HG03571 (cell line): ENCODE data around the gene SWAP70.
"Not testable (repeated sequence)": the region's sequence is repeated elsewhere in the genome, so short reads cannot be mapped to it uniquely, and the experiment has no call there.

Experiments used
- ATAC-seq: cut with Tn5 transposase; IDR thresholded peaks from one replicate; pipeline ENCODE4 v1.9.1; 2021; ENCODE audit not compliant: unreplicated experiment

Gene SWAP70

GRCh38 chr11:9718147-9718546 is 54.3 kb downstream of the SWAP70 start:
- ATAC-seq, result no peak

- ATAC-seq, result no peak
Measured at GRCh38 chr11:9719566-9720289, 55.9 kb downstream of the SWAP70 start.

- ATAC-seq, result no peak
Measured at GRCh38 chr11:9720290-9720630, 56.4 kb downstream of the SWAP70 start.

DNA sequence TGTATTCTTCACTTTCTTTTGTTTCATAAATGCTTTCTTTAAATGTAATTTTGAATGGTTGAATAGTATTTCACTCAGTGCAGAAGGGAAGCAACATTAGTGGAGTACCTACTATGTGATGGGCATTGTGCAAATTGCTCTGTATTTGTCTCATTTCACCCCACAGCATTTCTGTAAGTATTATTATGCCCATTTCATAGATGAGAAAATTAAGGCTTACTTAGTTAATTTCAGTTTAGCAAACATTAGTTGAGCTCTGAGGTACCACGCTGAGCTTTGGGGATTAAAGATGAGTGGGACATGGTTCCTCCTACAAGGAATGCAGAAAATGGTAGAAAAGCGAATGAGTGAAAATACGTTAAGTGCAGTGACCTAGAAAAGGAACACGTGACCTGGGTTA is 58.1 kb downstream of the SWAP70 start:
- no peak for ATAC-seq

GRCh38 chr11:9722893-9723292 is 59.0 kb downstream of the SWAP70 start:
- no peak for ATAC-seq

DNA sequence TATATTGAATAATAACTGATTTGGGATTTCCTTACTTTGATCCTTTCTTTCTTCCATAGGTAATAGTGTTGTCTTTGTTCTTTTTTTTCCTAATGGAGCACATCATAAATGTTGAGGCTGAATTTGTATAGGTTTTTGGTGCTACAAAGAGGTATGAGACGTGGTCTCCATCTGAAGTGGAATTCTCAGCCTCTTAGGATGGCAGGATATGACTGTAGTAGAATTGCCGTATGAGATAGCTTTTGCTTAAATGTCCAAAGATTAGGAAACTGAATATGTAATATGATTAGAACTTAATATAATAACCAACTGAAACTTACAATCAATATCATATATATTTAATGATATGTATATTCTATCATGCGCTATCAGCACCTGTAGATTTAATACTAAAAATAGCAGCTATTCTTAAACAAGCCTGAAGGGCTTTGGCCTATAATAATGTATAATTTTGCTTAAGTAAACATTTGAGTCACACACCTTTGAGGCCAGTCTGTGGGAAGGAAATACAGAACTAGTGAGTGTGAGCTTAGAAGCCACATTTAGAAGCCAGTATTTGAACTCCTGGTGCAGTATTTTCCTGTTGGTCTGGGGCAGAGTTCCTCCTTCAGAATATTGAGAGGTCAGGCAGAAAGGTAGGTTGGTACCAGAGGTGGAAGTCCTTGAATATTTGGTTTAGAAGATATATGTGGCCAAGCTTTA is 62.6 kb downstream of the SWAP70 start:
- ATAC-seq, result no peak

DNA sequence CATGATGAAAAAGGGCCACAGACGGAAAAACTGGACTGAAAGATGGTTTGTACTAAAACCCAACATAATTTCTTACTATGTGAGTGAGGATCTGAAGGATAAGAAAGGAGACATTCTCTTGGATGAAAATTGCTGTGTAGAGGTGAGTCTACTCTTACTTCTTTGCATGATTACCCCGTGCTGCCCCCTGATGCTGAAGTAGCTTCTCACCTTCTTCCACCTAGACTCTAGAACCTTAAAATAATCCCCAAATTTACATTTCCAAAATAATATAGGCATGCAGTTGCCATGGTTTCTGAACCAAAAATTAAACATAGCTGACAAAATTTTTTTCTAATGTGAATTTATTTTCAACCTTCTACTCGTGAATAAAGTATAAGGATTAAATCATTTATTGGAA is 64.2 kb downstream of the SWAP70 start:
- ATAC-seq, result no peak

GRCh38 chr11:9731256-9731655 is 67.4 kb downstream of the SWAP70 start:
- no peak for ATAC-seq

DNA sequence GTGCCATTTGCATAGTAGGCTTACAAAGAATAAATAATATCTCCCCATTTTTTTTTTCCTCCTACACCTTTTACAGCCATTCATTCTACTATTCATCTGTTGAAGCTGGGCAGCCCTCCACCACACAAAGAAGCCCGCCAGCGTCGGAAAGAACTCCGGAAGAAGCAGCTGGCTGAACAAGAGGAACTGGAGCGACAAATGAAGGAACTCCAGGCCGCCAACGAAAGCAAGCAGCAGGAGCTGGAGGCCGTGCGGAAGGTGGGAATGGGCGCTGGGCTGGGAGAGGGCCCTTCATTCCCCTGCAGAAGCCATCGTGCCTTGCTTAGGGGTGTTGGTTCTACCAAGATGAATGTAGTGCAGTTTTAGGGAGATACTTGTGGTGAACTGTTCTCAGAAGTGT is 68.6 kb downstream of the SWAP70 start:
- no peak for ATAC-seq

GRCh38 chr11:9733212-9733611 is 69.3 kb downstream of the SWAP70 start:
- no peak for ATAC-seq

- no peak for ATAC-seq
Measured at GRCh38 chr11:9735236-9735635, 71.4 kb downstream of the SWAP70 start.

- no peak for ATAC-seq
Measured at GRCh38 chr11:9735919-9736318, 72.0 kb downstream of the SWAP70 start.

DNA sequence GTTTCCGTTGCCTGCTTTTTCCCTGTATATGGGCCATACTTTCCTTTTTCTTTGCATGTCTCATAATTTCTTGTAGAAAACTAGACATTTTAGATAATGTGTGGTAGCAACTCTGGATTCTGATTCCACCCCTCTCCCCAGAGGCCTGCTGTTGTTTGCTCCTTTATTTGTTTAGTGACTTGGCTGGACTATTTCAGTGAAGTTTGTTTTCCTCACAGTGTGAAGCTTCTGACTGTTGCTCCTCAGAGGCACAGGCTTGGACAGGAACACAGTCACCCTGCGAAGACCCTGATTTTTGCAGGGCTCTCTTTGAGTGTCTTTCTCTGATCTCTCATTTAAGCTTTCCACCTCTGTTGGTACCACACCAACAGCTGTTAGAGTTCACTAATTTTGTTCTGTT is 72.5 kb downstream of the SWAP70 start:
- ATAC-seq, result no peak

DNA sequence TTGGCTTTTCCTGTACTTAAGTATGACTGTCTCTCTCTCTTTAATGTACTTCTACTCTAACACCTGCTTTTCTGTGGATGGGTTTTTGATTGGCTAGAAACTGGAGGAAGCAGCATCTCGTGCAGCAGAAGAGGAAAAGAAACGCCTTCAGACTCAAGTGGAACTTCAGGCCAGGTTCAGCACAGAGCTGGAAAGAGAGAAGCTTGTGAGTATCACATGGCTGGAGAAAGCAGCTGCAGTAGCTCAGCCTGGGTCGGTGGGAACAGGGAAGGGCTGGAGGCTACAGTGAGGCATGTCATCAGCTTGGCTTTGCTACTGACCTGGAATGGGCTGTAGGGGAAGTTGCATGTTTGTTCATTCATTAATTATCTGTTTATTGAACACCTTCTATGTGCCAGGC is 74.2 kb downstream of the SWAP70 start:
- ATAC-seq, result no peak

DNA sequence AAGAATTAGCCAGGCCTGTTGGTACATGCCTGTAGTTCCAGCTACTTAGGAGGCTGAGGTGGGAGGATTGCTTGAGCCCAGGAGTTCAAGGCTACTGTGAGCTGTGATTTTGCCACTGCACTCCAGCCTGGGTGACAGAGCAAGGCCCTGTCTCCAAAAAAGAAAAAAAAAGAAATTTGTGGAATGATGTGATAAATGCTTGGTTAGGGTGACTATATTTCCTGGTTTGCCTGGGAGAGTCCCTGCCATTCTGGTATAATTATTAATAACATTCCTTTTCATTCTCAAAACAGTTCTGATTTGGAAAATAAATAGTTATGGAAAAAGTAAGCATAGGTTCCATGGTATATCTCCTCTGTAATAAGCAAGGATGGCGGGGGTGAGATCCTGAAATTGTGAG is 74.8 kb downstream of the SWAP70 start:
- ATAC-seq, result no peak

GRCh38 chr11:9739123-9739900 is 75.4 kb downstream of the SWAP70 start:
- ATAC-seq, result peak; percentile 58

DNA sequence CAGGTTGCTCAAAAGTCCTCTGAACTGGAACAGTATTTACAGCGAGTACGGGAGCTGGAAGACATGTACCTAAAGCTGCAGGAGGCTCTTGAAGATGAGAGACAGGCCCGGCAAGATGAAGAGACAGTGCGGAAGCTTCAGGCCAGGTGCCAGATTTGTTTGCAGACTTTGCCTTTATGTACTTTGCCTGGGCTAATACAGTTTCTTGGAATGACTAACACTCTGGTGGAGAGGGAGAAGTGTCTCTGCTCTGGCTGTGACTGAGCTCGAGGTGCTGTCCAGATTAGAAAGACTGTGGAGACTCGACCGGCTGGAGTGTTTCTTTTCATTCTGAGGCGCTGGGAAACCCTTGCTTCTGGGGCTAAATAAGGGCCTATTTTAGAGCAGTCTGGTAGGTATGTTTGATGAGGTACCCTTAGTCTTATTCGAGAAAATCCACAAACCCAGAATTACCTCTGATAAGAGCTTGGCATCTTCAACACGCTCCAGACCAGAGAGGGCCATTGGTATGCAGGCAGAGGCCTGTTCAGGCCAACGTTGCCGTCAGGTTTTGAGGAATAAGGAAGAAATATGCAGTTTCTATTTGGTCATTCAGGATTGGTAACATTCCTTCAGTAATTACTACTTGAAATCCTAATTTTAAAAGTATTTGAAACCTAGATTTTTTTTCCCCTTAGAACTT is 76.5 kb downstream of the SWAP70 start:
- no peak for ATAC-seq

- no peak for ATAC-seq
Measured at GRCh38 chr11:9741260-9741659, 77.4 kb downstream of the SWAP70 start.

GRCh38 chr11:9743512-9743911 is 79.6 kb downstream of the SWAP70 start:
- ATAC-seq, result not testable (repeated sequence)

GRCh38 chr11:9745411-9746211 is 81.7 kb downstream of the SWAP70 start:
- ATAC-seq, result peak; percentile 64

DNA sequence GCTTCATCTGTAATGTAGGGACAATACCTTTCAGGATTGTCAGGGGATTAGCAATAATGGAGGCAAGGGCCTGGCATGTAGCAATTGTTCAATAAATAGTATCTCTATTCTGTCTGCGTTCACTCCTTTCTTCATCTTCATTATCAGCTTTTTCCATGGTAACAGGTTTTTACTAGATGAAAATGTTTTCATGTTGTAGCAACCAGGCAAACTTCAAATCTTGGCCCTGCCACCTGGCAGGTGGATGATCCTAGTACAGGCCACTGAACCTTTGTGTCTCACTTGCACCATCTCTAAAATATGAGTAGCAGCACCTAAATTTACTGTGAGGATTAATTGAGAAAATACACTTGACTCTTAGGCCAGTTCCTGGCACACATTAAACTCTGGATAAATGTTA is 83.4 kb downstream of the SWAP70 start:
- no peak for ATAC-seq
